GM18519 (cell line): ENCODE measurements around the gene ACOX3.

Experiments
- ATAC-seq: cut with Tn5 transposase; IDR thresholded peaks from one replicate; pipeline ENCODE4 v1.9.1; 2021; ENCODE audit warnings: mild to moderate bottlenecking, moderate library complexity; ENCODE audit not compliant: unreplicated experiment, low FRiP score

Gene ACOX3

DNA sequence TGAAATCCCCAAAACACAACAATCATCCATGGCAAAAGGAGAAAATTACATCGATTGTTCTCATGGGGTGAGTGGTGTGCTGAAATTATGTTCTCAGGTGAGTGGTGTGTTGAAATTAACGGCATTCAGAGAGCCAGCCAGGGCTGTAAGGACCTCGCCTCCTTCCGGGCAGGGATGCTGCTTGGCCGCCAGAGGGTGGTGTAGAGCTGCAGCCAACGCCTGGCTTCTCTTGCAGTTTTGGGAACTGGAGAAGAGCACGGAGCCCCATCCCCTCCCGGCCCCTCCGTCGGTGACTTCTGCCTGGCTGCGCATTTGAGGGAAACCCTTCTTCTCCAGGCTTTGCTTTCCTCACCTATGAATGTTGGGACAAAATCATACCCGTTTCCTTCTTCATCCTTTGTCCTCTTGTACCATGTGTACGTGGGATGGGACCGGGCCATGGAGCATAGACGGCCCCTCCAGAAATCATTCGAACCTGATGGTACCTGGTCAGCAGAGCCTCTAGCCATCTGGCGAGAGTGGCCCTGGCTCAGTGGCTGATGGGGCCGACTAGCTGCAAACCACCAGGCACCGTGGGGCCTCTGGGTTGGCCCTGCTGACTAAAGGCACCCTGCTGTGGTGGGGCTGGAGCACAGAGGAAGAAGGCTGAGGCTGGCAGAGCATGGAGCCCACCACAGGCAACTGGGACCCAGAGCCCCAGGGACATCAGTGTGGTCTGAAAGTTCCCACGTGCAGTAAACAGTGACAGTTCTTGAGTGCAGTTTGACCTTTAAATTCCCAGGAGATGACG lies 28.4 kb upstream of the ACOX3 start:
- ATAC-seq, result no peak

GRCh38 chr4:8467016-8467415 lies 26.5 kb upstream of the ACOX3 start:
- no peak for ATAC-seq

DNA sequence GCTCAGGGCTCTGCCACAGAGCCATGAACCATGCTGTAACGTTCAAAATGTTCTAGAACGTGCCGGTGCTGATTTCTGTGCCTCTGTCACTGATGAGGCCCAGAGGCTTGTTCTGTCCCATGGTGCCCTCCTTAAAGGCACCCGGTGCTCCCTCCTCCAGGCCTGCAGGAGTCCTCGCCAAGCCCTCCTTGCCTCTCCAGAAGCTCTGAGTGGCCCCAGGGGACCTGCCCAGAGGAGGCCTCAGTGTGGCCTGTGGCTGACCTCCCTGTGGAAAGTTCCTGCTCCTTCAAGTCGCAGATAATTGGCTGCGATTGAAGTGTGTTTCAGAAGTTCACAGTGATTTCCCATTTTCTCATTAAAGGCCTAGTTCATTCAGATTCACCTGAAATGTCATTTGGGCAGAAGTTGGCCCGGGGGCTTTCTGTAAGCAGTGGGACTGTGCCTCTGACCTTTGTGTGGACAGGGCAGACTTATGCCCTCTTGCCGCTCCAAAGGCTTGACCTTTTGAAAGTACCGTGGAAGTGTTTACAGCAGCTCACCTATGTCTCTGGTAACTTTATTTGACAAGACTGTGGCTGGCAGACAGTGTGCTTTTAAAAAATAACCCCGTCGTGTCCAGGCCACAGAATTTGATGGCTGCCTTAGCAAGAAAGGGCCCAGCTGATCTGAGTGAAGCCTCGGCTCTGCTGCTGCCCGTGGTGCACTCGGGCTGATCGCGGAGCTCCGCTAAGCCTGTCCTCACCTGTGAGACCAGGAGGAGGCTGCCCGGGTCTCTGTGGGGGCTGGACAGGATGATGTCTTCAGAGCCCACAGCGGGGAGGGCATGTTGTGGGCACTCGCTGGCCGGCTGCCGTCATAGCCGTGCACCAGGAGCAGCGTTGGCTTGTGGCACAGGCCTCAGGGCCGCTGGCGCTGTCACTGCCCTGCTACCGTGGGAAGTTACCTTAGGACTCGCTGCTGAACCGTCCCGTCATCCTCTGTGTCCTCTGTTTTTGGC lies 25.4 kb upstream of the ACOX3 start:
- no peak for ATAC-seq

- ATAC-seq, result no peak
These were observed 23.9 kb upstream of the ACOX3 start for GRCh38 chr4:8464381-8464780.

GRCh38 chr4:8463811-8464210 lies 23.3 kb upstream of the ACOX3 start:
- ATAC-seq, result no peak

- ATAC-seq, result no peak
These were observed 21.1 kb upstream of the ACOX3 start for GRCh38 chr4:8461616-8462015.

DNA sequence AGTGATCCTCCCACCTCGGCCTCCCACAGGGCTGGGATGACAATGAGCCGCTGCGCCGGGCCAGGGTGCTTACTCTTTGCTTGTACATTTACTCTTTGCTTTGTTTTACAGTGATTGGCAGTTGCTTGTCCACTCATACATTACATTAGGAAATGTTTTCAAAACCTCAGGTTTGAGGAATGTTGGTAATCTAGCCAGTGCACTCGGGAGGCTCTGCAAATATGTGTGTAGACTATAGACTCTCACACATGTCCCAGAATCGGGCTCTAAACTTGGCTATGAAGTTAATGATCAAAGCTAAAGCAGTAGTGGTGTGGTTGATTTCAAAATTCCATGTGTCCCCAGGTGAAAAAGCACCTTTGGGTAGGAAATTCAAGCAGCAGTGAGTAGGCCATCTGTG lies 20.6 kb upstream of the ACOX3 start:
- ATAC-seq, result no peak

DNA sequence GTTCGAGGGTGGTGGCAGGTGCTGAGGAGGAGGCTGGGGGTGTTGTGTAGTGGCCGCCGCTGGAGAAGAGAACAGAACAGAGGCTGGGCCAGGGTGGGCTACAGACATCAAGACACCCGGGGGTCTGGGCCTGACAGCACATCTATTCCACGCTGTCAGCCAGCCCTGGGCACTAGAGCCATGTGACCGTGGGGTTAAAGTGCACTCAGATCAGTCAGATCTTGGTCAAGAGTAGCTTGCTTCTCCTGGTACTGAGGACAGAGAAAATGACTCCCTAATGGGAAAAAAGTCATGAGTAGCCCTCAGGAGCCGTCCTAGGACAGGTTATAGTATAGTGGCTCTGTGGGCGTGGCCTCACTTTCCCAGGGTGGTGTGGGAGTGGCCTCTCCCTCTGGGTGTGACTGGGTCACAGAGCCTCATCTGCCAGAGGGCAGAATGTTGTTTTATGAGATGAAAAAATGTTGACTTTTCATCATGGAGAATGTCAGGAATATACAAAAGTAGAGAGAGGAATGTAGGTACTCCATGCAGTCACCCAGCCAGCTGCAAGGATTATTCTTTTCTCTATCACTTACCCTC lies 19.4 kb upstream of the ACOX3 start:
- ATAC-seq, result no peak

DNA sequence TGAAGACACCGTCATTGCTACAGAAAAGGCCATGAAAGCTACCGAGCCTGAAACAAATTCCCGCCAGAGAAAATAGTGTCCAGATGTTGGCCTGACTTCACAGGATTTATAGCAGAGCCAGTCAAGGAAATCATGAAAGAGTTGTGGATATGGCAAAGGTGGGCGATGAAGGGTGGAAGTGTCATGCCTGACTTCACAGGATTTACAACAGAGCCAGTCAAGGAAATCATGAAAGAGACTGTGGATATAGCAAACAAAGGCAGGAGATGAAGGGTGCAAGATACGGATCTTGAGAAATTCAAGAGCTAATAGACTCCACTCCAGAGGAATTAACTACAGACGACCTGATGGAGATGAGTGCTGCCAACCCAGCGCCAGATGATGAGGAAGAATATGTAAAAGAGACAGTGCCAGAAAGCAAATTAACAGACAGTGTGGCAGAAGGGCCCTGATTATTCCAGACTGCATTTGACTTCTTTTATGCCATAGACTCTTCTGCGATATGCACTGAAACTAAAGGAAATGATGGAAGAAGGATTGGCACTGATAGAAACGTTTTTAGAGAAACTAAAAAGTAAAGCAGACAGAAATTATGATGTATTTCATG lies 17.2 kb upstream of the ACOX3 start:
- no peak for ATAC-seq

GRCh38 chr4:8453957-8454356 lies 13.4 kb upstream of the ACOX3 start:
- ATAC-seq, result no peak

- no peak for ATAC-seq
These were observed 11.1 kb upstream of the ACOX3 start for GRCh38 chr4:8451440-8452182.

DNA sequence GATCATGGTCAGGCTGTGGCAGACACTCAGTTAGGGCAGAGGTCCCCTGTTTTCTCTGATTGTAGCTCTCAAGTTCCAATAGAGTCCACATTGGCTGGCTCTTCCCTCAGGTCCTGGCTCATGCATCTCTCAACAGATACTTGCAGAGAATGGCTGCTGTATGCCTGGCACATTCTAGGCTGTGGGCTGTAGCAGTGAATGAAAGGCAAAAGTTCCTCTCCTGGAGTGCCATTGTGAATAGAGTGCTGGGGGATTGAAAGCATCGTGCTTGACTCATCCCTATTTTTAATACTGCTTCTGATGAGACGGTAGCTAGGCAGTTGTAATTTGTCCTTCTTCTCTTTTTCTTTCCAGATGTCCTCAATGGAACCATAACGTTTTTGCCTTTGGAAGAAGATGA lies 5.6 kb upstream of the ACOX3 start:
- no peak for ATAC-seq

DNA sequence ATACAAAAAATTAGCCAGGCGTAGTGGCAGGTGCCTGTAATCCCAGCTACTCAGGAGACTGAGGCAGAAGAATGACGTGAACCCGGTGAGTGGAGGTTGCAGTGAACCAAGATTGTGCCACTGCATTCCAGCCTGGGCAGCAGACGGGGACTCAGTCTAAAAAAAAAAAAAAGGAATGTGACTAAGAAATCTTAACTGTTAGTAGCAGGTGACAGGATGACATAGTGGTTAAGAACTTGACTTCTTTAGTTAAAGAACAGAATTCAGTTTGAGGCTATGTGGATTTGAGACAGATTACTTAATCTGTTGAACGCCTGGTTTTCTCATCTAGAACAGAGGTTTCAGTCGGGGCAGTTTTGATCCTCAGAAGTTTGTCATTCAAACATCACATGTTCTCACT lies 3.3 kb upstream of the ACOX3 start:
- ATAC-seq, result no peak

DNA sequence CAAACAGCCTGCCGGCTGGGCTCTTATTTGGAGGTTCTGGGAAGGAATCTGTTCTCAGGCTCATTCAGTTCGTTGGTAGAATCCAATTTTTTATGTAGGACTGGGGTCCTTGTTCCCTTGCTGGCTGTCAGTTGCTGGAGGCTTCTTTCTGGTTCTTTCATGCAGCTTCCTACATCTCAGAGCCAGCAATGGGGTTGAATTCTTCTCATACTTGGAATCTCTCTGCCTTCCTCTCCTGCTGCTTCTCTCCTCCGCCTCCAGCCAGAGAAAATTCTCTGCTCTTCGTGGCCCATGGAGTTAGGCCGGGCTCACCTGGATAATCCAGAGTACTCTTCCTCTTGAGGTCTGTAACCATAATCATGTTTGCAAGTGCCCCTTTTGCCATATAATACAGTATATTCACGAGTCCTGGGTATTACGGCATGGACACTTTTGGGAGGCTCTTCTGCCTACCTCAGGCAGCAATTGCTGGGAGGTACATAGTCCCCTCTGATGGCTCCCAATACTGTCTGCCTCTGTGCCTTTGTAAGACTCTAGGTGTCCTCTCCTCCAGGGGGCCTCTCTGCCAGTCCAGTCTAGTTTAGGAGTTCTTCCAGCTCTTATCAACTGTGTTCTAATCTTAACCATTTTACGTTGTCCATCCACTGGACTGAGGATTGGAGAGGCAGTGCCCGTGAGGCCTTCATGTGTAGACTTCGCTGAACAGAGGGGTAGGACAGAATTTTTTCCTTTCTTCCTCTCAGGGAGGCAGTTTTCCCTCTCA lies 2.3 kb upstream of the ACOX3 start:
- ATAC-seq, result no peak

DNA sequence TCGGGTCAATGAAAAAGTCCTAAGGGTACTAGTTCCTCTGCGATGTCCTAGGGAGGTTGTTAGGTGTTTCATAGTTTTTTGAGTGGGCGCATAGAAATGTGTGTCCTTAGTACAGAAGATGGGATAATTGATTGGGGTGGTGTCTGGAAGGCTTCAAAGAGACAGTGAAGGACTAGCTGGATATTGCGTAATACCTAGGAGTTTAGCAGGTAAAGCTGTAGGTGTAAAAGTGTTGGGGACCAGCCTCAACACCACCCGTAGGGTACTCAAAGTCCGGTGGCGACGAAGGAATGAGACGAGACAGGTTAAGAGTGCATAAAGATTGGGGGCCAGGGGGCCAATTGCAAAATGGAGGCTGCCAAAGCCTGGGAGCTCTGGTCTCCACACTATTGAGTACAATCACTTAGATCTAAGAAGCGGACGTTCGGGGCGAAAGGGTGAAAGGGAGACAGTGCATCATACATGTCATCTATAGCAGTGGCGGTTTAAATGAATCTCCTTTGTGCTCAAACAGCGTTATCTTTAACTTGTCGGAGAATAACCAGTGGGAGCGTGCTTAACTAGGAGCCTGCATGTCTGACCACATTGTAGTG lies 1.1 kb upstream of the ACOX3 start:
- no peak for ATAC-seq

GRCh38 chr4:8439914-8440491 lies 520 bp downstream of the ACOX3 start:
- peak; percentile 30 for ATAC-seq

DNA sequence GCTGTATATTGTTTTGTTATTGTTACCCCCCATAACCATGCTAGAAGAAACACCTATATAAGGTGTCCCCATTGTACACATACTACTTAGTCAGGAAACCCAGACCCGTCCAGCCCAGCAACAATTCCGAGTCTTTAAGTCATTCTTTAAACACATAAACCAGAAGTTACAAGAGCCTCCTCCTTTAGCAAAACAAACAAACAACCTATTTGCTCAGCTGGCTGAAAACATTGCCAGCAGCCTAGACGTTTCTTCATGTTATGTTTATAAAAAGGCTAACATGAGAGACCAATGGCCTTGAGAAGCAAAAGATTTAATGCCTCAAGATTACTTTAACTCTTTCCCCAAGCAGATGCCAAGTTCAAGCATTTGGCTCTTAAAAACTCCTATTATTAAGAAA lies 1.4 kb downstream of the ACOX3 start:
- ATAC-seq, result no peak

GRCh38 chr4:8438743-8439142 lies 1.8 kb downstream of the ACOX3 start:
- ATAC-seq, result no peak

GRCh38 chr4:8437281-8437680 lies 3.2 kb downstream of the ACOX3 start:
- no peak for ATAC-seq
